HG03457 (cell line): Measurements from ENCODE around the gene TRUB1.
A peak's percentile ranks its signal among the peaks of the same experiment; 100 is the strongest.

Source experiments
- ATAC-seq: cut with Tn5 transposase; IDR thresholded peaks from one replicate; pipeline ENCODE4 v1.9.1; 2021; ENCODE audit warnings: moderate number of reproducible peaks; ENCODE audit not compliant: unreplicated experiment

The TRUB1 gene

GRCh38 chr10:114973997-114974396 lies 36.0 kb downstream of the TRUB1 start:
- no peak for ATAC-seq

- ATAC-seq: no peak
Observed at GRCh38 chr10:114974625-114975024, 36.6 kb downstream of the TRUB1 start.

GRCh38 chr10:114975091-114975490 lies 37.1 kb downstream of the TRUB1 start:
- no peak for ATAC-seq

GRCh38 chr10:114982989-114983388 lies 45.0 kb downstream of the TRUB1 start:
- no peak for ATAC-seq

GRCh38 chr10:114987995-114988394 lies 50.0 kb downstream of the TRUB1 start:
- no peak for ATAC-seq

GRCh38 chr10:114990586-114990985 lies 52.6 kb downstream of the TRUB1 start:
- ATAC-seq: no peak

- no peak for ATAC-seq
Observed at GRCh38 chr10:114990991-114991390, 53.0 kb downstream of the TRUB1 start.

GRCh38 chr10:114992189-114992775 lies 54.3 kb downstream of the TRUB1 start:
- no peak for ATAC-seq

- no peak for ATAC-seq
Observed at GRCh38 chr10:114995468-114996247, 57.7 kb downstream of the TRUB1 start.

- ATAC-seq: no peak
Observed at GRCh38 chr10:114996542-114996941, 58.5 kb downstream of the TRUB1 start.

GRCh38 chr10:114998993-114999392 lies 61.0 kb downstream of the TRUB1 start:
- ATAC-seq: no peak

GRCh38 chr10:115001506-115002381 lies 63.7 kb downstream of the TRUB1 start:
- ATAC-seq: peak; percentile 83

GRCh38 chr10:115003396-115003795 lies 65.4 kb downstream of the TRUB1 start:
- ATAC-seq: no peak

- no peak for ATAC-seq
Observed at GRCh38 chr10:115004236-115004862, 66.4 kb downstream of the TRUB1 start.

- ATAC-seq: no peak
Observed at GRCh38 chr10:115005771-115006170, 67.8 kb downstream of the TRUB1 start.

GRCh38 chr10:115018185-115018931 lies 80.4 kb downstream of the TRUB1 start:
- ATAC-seq: no peak

- no peak for ATAC-seq
Observed at GRCh38 chr10:115020449-115020848, 82.5 kb downstream of the TRUB1 start.

GRCh38 chr10:115022733-115023132 lies 84.7 kb downstream of the TRUB1 start:
- no peak for ATAC-seq

- no peak for ATAC-seq
Observed at GRCh38 chr10:115023715-115024114, 85.7 kb downstream of the TRUB1 start.

GRCh38 chr10:115024371-115024770 lies 86.4 kb downstream of the TRUB1 start:
- ATAC-seq: no peak
